SK-N-SH treated with all-trans-retinoic acid at 6 μM for 48 hours (cell line): ENCODE results near the gene IL15.
A peak's percentile ranks its signal among the peaks of the same experiment; 100 is the strongest.

Source experiments
- ATAC-seq: fragments of 200-7000 bp; cut with Tn5 transposase; 3 replicates; pipeline ENCODE4 v1.9.1; 2020; ENCODE audit warnings: mild to moderate bottlenecking, moderate library complexity
- ARNTL ChIP-seq: fragments of 450-650 bp; formaldehyde crosslinking; IDR thresholded peaks from 2 replicates; pipeline ENCODE4 v1.5.0; 2020; ENCODE audit warnings: low read depth, mild to moderate bottlenecking, moderate library complexity, borderline replicate concordance
- BACH2 ChIP-seq: fragments of 250-450 bp; sonication (Bioruptor Pico); IDR thresholded peaks from 2 replicates; pipeline ENCODE4 v1.9.0; 2021; ENCODE audit warnings: mild to moderate bottlenecking, borderline replicate concordance
- CREB5 ChIP-seq: fragments of 250-450 bp; sonication (Bioruptor Pico); IDR thresholded peaks from 2 replicates; pipeline ENCODE4 v1.5.1; 2020; ENCODE audit warnings: low read depth, mild to moderate bottlenecking, moderate library complexity
- CSDC2 ChIP-seq: fragments of 250-450 bp; sonication (Bioruptor Pico); IDR thresholded peaks from 2 replicates; pipeline ENCODE4 v1.5.0; 2020; ENCODE audit warnings: mild to moderate bottlenecking, moderate library complexity
- ESRRG ChIP-seq: fragments of 250-450 bp; sonication (Bioruptor Pico); IDR thresholded peaks from 2 replicates; pipeline ENCODE4 v1.6.1; 2021; ENCODE audit warnings: mild to moderate bottlenecking
- GLIS3 ChIP-seq: fragments of 250-450 bp; sonication (Bioruptor Pico); IDR thresholded peaks from 2 replicates; pipeline ENCODE4 v1.5.0; 2020; ENCODE audit warnings: mild to moderate bottlenecking, moderate library complexity
- ISL1 ChIP-seq: fragments of 250-450 bp; sonication (Bioruptor Pico); IDR thresholded peaks from 2 replicates; pipeline ENCODE4 v2.1.2; 2022; ENCODE audit warnings: mild to moderate bottlenecking, moderate library complexity
- OSR1 ChIP-seq: fragments of 250-450 bp; sonication (Bioruptor Pico); IDR thresholded peaks from 2 replicates; pipeline ENCODE4 v1.8.0; 2022; ENCODE audit warnings: moderate library complexity, mild to moderate bottlenecking, inconsistent platforms
- PATZ1 ChIP-seq: fragments of 250-450 bp; sonication (Bioruptor Pico); IDR thresholded peaks from 2 replicates; pipeline ENCODE4 v1.8.0; 2020; ENCODE audit warnings: mild to moderate bottlenecking, moderate library complexity, borderline replicate concordance
- PPARA ChIP-seq: fragments of 250-450 bp; sonication (Bioruptor Pico); IDR thresholded peaks from 2 replicates; pipeline ENCODE4 v1.5.0; 2020; ENCODE audit warnings: mild to moderate bottlenecking, borderline replicate concordance
- RARB ChIP-seq: fragments of 250-450 bp; sonication (Bioruptor Pico); IDR thresholded peaks from 2 replicates; pipeline ENCODE4 v1.8.0; 2021; ENCODE audit warnings: mild to moderate bottlenecking, moderate library complexity
- SNAI2 ChIP-seq: fragments of 250-450 bp; sonication (Bioruptor Pico); IDR thresholded peaks from 2 replicates; pipeline ENCODE4 v1.5.0; 2020; ENCODE audit warnings: mild to moderate bottlenecking, moderate library complexity
- TCF4 ChIP-seq: fragments of 250-450 bp; sonication (Bioruptor Pico); IDR thresholded peaks from 2 replicates; pipeline ENCODE4 v1.8.0; 2021; ENCODE audit warnings: mild to moderate bottlenecking, moderate library complexity, borderline replicate concordance
- TOX ChIP-seq: fragments of 250-450 bp; sonication (Bioruptor Pico); IDR thresholded peaks from 2 replicates; pipeline ENCODE4 v1.8.0; 2021; ENCODE audit warnings: mild to moderate bottlenecking, moderate library complexity, borderline replicate concordance
- TSHZ2 ChIP-seq: fragments of 250-450 bp; sonication (Bioruptor Pico); IDR thresholded peaks from 2 replicates; pipeline ENCODE4 v1.5.0; 2020; ENCODE audit warnings: mild to moderate bottlenecking, moderate library complexity
- ZC3H10 ChIP-seq: fragments of 250-450 bp; sonication (Bioruptor Pico); IDR thresholded peaks from 2 replicates; pipeline ENCODE4 v1.5.1; 2021; ENCODE audit warnings: mild to moderate bottlenecking, moderate library complexity
- ZFP3 ChIP-seq: fragments of 250-450 bp; sonication (Bioruptor Pico); IDR thresholded peaks from 2 replicates; pipeline ENCODE4 v1.5.0; 2020; ENCODE audit warnings: mild to moderate bottlenecking, moderate library complexity
- ZFP30 ChIP-seq: fragments of 450-650 bp; formaldehyde crosslinking; IDR thresholded peaks from 2 replicates; pipeline ENCODE4 v1.5.0; 2022; ENCODE audit warnings: mild to moderate bottlenecking, moderate library complexity
- ZNF565 ChIP-seq: fragments of 450-650 bp; formaldehyde crosslinking; conservative IDR thresholded peaks from 2 replicates; pipeline ENCODE4 v1.5.0; 2020; ENCODE audit warnings: low read depth, mild to moderate bottlenecking, moderate library complexity
- ZNF70 ChIP-seq: fragments of 450-650 bp; formaldehyde crosslinking; IDR thresholded peaks from 2 replicates; pipeline ENCODE4 v1.5.0; 2020; ENCODE audit warnings: mild to moderate bottlenecking, moderate library complexity
- ZNF8 ChIP-seq: fragments of 450-650 bp; formaldehyde crosslinking; IDR thresholded peaks from 2 replicates; pipeline ENCODE4 v1.5.0; 2020; ENCODE audit warnings: mild to moderate bottlenecking, moderate library complexity

Gene IL15

GRCh38 chr4:141713771-141714445, 77.5 kb downstream of the IL15 start:
- ATAC-seq: peak; percentile 84
- TF ChIP-seq TCF4 (CRISPR knock-in tag) (no peak), ZFP3 (CRISPR knock-in tag) (no peak), ZNF70 (CRISPR knock-in tag) (no peak), ZFP30 (CRISPR knock-in tag) (no peak), TOX (CRISPR knock-in tag) (no peak), ZNF565 (CRISPR knock-in tag) (no peak), ZC3H10 (no peak), BACH2 (CRISPR knock-in tag) (no peak), SNAI2 (CRISPR knock-in tag) (no peak), PATZ1 (CRISPR knock-in tag) (no peak), RARB (CRISPR knock-in tag) (no peak), CSDC2 (CRISPR knock-in tag) (no peak), TSHZ2 (CRISPR knock-in tag) (no peak), ISL1 (CRISPR knock-in tag) (no peak), OSR1 (CRISPR knock-in tag) (no peak), ESRRG (CRISPR knock-in tag) (no peak), GLIS3 (CRISPR knock-in tag) (no peak), ZNF8 (no peak)

DNA sequence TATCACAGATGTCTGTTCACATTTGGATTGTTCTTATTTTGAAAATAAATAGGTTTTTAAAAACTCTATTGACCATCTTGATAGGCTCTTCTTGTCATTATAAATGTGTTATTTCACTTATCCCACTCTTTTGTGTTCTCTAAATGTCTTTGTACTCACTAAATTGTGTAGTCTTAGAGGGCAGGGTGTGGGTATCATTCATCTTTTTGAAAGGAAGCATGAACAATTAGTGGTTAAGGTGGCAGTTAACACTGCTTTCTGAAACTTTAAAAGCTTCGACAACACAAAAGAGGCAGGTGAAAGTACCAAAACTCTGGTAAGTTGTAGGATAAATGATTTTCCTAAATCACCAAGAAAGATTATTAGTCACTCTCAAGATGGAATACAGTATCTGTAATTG, 83.2 kb downstream of the IL15 start:
- ATAC-seq: no peak
- TF ChIP-seq TCF4 (CRISPR knock-in tag) (no peak), ISL1 (CRISPR knock-in tag) (no peak), TSHZ2 (CRISPR knock-in tag) (no peak), CREB5 (CRISPR knock-in tag) (no peak)

DNA sequence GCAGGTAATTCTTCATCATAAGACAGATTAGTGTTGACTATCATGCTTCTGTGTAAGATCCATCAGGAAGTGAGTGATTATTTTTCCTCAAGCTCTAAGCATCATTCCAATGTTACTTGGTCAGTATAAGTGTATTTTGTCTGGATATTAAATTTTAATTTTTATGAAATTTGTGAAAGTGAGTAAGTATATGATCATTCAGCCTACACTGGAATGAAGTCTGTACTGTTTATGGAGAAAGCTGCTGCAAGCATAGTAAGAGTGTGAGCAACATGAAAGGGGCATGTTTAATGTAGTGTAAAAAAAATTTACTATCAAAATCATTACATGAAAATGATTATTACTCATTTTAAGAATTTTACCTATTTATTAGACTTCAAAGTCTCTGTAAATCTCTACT, 84.8 kb downstream of the IL15 start:
- no peak for ATAC-seq
- TF ChIP-seq ESRRG (CRISPR knock-in tag): no peak
- no peak for TF ChIP-seq ARNTL
- no peak for TF ChIP-seq CREB5 (CRISPR knock-in tag)
- no peak for TF ChIP-seq SNAI2 (CRISPR knock-in tag)
- no peak for TF ChIP-seq ZFP3 (CRISPR knock-in tag)
- no peak for TF ChIP-seq ZC3H10
- TF ChIP-seq ZNF8: no peak
- TF ChIP-seq PATZ1 (CRISPR knock-in tag): no peak
- no peak for TF ChIP-seq ZFP30 (CRISPR knock-in tag)
- TF ChIP-seq PPARA (CRISPR knock-in tag): no peak
